Cardiac fibroblast (primary cell): ENCODE results near the gene PANK2.
"Not testable (repeated sequence)": the region's sequence is repeated elsewhere in the genome, so short reads cannot be mapped to it uniquely, and the experiment has no call there.

Experiments used
- DNase-seq, 2 donors: peaks; one replicate each; pipeline versions ENCODE4 v3.0.0 to v3.0.0-alpha.2; 2010; ENCODE audit warnings: low read depth in 2 of 2
- H3K4me3 ChIP-seq, 2 donors: replicated peaks in 1 of 2; 1 replicate in 1 of 2; 2 replicates in 1 of 2; pipeline ENCODE4 v1.5.1; 2011; ENCODE audit warnings: low read depth in 2 of 2, low read length in 2 of 2, mild to moderate bottlenecking in 2 of 2, moderate library complexity in 1 of 2
- CTCF ChIP-seq: IDR thresholded peaks from one replicate; pipeline ENCODE4 v1.5.1; 2011; ENCODE audit warnings: low read depth, mild to moderate bottlenecking, low read length, inconsistent platforms

The PANK2 gene

GRCh38 chr20:3966571-3966970 lies 77.4 kb downstream of the PANK2 start:
- no peak for DNase-seq
- no peak for TF ChIP-seq CTCF
- H3K4me3 ChIP-seq, result no peak overlapping the region

GRCh38 chr20:3970016-3970415 lies 80.8 kb downstream of the PANK2 start:
- no peak overlapping the region for H3K4me3 ChIP-seq
- no peak for TF ChIP-seq CTCF
- no peak for DNase-seq

- TF ChIP-seq CTCF, result no peak
- H3K4me3 ChIP-seq, result no peak overlapping the region
- DNase-seq, result peak in 1 of 2 donors; percentile 15
These were observed 82.0 kb downstream of the PANK2 start for GRCh38 chr20:3971145-3971544.

- no peak for TF ChIP-seq CTCF
- H3K4me3 ChIP-seq, result no peak overlapping the region
- no peak for DNase-seq
These were observed 83.0 kb downstream of the PANK2 start for GRCh38 chr20:3972161-3972560.

- not testable (repeated sequence) for DNase-seq, H3K4me3 ChIP-seq
These were observed 83.4 kb downstream of the PANK2 start for GRCh38 chr20:3972631-3973030.

GRCh38 chr20:3973705-3974104 lies 84.5 kb downstream of the PANK2 start:
- no peak for DNase-seq
- no peak overlapping the region for H3K4me3 ChIP-seq
- no peak for TF ChIP-seq CTCF

GRCh38 chr20:3976511-3976910 lies 87.3 kb downstream of the PANK2 start:
- H3K4me3 ChIP-seq, result no peak overlapping the region
- DNase-seq, result no peak
- no peak for TF ChIP-seq CTCF
